Bronchial epithelial cell (primary cell): ENCODE measurements around the gene TPSG1. TPM values are rescaled to one million over a fixed set of nuclear protein-coding genes. Genes with fewer than 3 reads are reported as not detected.
A peak's percentile ranks its signal among the peaks of the same experiment; 100 is the strongest.

Experiments
- DNase-seq: peaks from one replicate; pipeline ENCODE4 v3.0.0-alpha.2; 2010; ENCODE audit warnings: low read depth
- FAIRE-seq: peaks from 2 replicates; lab custom pipeline; 2011; peaks lifted over from hg19 to GRCh38; lab: Jason Lieb, UNC
- H3K27me3 ChIP-seq: 2 replicates; pipeline ENCODE4 v1.5.1; 2011; ENCODE audit warnings: low read length; ENCODE audit not compliant: control insufficient read depth, insufficient read depth
- H3K36me3 ChIP-seq: 2 replicates; pipeline ENCODE4 v1.5.1; 2011; ENCODE audit warnings: low read length; ENCODE audit not compliant: control insufficient read depth, insufficient read depth
- H3K4me3 ChIP-seq: 2 replicates; pipeline ENCODE4 v1.5.1; 2011; ENCODE audit warnings: mild to moderate bottlenecking, low read depth, low read length, control low read depth
- total RNA-seq: library from RNA; depleted of rRNA; stranded (reverse); fragments of >200 nt; gene quantifications from 2 replicates; pipeline ENCODE4 v1.2.1, GENCODE V29; 2014
- TF ChIP-seq, protein P1 (sequence below): IDR thresholded peaks from 2 replicates; pipeline ENCODE4 v1.5.1; 2011; ENCODE audit warnings: mild to moderate bottlenecking, moderate library complexity, low read length, control low read depth, inconsistent platforms; ENCODE audit not compliant: insufficient read depth, severe bottlenecking

TPSG1 gene
- total RNA-seq, 1 donor from 2014 or later = not detected

DNA sequence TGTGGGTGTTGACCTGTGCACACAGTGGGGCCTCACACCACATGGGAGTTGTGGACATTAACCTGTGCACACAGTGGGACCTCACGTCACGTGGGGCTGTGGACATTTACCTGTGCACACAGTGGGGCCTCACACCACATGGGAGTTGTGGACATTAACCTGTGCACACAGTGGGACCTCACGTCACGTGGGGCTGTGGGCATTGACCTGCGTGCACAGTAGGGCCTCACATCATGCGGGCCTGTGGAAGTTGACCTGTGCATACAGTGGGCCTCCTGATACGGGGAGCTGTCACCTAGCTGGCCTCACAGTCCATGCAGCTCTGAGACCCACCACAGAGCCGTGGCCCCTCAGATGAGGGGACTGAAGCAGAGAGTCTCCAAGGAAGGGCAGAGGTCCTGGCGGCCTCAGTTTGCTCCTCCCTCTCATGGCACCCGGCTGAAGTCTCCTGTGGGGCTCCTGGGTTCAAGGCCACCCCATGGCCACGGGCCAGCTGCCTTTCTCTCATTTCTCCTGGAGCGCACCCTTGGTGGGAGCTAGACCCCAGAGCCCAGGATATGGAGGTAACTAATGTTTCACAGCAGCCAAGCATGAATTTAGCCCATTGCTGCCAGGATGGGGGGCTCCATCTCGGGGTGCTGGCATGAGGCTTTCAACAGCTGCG is 51.1 kb downstream of the TPSG1 start:
- H3K36me3 ChIP-seq = no peaks in the 10 kb centered on the region
- H3K27me3 ChIP-seq = no peaks in the 10 kb centered on the region
- peak; percentile 94 for FAIRE-seq
- H3K4me3 ChIP-seq = no peak overlapping the region
- no peak for DNase-seq
- TF ChIP-seq, protein P1, sequence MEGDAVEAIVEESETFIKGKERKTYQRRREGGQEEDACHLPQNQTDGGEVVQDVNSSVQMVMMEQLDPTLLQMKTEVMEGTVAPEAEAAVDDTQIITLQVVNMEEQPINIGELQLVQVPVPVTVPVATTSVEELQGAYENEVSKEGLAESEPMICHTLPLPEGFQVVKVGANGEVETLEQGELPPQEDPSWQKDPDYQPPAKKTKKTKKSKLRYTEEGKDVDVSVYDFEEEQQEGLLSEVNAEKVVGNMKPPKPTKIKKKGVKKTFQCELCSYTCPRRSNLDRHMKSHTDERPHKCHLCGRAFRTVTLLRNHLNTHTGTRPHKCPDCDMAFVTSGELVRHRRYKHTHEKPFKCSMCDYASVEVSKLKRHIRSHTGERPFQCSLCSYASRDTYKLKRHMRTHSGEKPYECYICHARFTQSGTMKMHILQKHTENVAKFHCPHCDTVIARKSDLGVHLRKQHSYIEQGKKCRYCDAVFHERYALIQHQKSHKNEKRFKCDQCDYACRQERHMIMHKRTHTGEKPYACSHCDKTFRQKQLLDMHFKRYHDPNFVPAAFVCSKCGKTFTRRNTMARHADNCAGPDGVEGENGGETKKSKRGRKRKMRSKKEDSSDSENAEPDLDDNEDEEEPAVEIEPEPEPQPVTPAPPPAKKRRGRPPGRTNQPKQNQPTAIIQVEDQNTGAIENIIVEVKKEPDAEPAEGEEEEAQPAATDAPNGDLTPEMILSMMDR = no peak

DNA sequence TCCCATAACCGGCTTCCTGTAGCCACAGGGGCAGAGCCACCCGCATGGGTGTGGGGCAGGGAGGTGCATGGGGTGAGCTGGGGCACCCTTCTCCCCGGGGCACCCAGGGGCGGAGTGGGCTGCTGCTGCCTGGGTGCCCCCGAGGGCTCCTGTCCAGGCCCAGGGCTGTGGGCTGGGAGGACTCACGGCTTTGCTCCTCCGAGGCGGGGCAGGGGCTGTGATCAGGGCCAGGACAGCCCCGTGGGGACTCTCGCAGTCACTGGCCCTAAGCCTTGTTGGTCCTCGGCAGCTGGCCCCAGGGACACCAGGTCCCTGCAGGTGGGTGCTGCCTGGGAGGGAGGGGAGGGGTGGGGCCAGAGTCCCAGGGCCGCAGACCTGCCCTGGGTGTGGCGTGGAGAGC is 52.4 kb downstream of the TPSG1 start:
- Histone ChIP-seq H3K27me3 (no peaks in the 10 kb centered on the region), H3K4me3 (no peak overlapping the region), H3K36me3 (no peaks in the 10 kb centered on the region)
- TF ChIP-seq, protein P1 = no peak
- DNase-seq (no peak), FAIRE-seq (no peak)

DNA sequence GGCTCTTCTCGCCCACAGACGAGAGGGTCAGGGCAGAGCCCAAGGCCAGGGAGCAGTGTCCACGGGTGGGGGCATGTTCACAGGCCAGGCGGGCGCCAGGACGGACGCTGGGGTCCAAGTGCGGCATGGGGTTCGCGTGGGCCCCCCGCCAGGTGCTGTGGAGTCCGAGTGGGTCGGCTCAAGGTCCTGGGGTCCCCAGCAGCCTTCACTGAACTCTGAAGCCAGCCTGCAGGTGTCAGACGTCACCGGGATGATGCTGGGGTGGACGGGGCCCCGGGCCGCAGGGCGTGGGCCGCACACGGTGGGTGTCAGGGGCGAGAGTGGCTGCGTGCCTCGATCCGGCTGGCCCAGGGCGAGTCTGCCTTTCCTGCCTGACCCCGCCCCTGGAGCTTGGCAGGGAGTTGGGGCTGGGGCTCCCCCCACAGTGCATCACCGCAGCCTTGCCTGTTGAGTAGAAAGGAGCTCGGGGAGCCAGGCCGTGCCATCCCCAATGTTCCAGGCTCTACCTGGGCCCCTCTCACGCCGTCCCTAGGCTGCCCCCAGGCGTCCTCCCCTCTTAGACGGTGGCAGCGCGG is 53.1 kb downstream of the TPSG1 start:
- TF ChIP-seq, protein P1 = no peak
- no peak for DNase-seq
- H3K4me3 ChIP-seq = no peak overlapping the region
- no peaks in the 10 kb centered on the region for H3K36me3 ChIP-seq
- no peaks in the 10 kb centered on the region for H3K27me3 ChIP-seq
- FAIRE-seq = no peak

Other genes with a start within 250 kb of the TPSG1 start
- gene SOX8, start 243.5 kb downstream of the TPSG1 start, total RNA-seq = under 0.01 TPM in 2 replicates
- gene SSTR5, start 152.5 kb downstream of the TPSG1 start, total RNA-seq = not detected in 2 replicates
- gene C1QTNF8, start 129.0 kb downstream of the TPSG1 start, total RNA-seq = not detected in 2 replicates
- not detected in 2 replicates for gene CACNA1H, start 72.2 kb downstream of the TPSG1 start, total RNA-seq
- gene TPSB2, start 4.9 kb upstream of the TPSG1 start, total RNA-seq = not detected in 2 replicates
- gene TPSAB1, start 15.4 kb upstream of the TPSG1 start, total RNA-seq = not detected in 2 replicates
- not detected in 2 replicates for gene TPSD1, start 30.8 kb upstream of the TPSG1 start, total RNA-seq
- gene UBE2I, start 84.4 kb upstream of the TPSG1 start, total RNA-seq = 34.9 and 49.8 TPM in 2 replicates
- gene BAIAP3, start 108.4 kb upstream of the TPSG1 start, total RNA-seq = 0.26 and 0.51 TPM in 2 replicates
- gene TSR3, start 126.6 kb upstream of the TPSG1 start, total RNA-seq = 84.7 and 117 TPM in 2 replicates
- 26.9 and 30.0 TPM in 2 replicates for gene GNPTG, start 126.7 kb upstream of the TPSG1 start, total RNA-seq
- 2.4 and 3.2 TPM in 2 replicates for gene UNKL, start 189.4 kb upstream of the TPSG1 start, total RNA-seq
- gene UQCC4, start 195.5 kb upstream of the TPSG1 start, total RNA-seq = 28.4 and 30.1 TPM in 2 replicates
- gene PERCC1, start 205.8 kb upstream of the TPSG1 start, total RNA-seq = not detected in 2 replicates
- gene CCDC154, start 219.3 kb upstream of the TPSG1 start, total RNA-seq = under 0.01 and 0.51 TPM in 2 replicates
- 36.6 and 46.7 TPM in 2 replicates for gene CLCN7, start 249.8 kb upstream of the TPSG1 start, total RNA-seq